NK-92 (cell line): ENCODE results near the gene ATXN7L1.

Experiments used
- DNase-seq: peaks from one replicate; lab custom pipeline; 2025; ENCODE audit not compliant: unreplicated experiment; lab: John Stamatoyannopoulos, UW

Gene ATXN7L1

GRCh38 chr7:105653441-105654005, 222.9 kb downstream of the ATXN7L1 start:
- DNase-seq, result no peak

GRCh38 chr7:105652359-105652993, 223.9 kb downstream of the ATXN7L1 start:
- DNase-seq, result no peak

DNA sequence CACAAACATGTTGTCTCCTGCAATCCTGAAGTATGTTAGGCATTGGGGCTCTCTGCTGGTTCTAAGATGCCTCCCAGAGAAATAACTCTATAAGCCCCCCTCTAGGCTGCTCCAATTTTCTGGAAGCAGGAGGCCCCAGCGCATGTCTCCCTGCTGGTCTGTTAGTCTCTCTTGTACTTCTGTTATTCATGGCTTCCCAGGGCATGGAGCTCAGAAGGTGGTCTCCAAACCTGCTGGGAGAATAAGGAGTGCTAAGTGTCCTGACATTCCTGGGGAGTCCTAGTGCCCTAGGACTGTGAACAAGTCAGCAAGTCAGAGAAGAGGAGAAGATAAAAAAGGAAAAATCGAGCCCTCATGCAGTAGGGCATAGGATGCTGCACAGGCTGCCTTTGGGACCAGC, 224.6 kb downstream of the ATXN7L1 start:
- no peak for DNase-seq

DNA sequence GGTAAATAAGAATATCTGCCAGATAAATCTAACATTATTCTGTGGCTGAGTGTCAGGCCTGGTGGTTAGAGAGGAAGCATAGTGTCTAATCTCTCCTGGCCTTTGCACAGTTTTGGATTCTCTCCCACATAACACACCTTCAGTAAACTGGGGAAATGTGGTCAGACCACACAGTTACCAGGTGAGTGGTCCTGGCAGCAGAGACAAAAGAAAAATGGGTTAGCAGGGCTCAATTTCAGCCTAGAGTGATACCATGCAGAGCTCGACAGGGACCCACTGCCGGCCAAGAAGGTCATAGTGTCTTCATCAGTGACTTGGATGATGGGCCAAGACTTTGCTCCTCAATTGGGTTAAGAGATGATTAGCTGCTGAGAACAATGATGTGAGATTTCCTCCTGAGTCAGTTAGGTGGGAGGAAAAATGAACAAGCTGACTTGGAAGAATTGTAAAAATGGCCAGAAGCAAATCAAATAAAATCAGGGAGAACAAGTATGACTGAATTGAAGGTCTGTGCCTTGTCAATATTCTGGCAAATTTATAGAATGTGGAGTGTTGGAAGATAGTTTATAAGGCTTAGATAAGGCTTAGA, 225.9 kb downstream of the ATXN7L1 start:
- DNase-seq, result no peak

- DNase-seq, result no peak
Observed at GRCh38 chr7:105649727-105650381, 226.5 kb downstream of the ATXN7L1 start.

DNA sequence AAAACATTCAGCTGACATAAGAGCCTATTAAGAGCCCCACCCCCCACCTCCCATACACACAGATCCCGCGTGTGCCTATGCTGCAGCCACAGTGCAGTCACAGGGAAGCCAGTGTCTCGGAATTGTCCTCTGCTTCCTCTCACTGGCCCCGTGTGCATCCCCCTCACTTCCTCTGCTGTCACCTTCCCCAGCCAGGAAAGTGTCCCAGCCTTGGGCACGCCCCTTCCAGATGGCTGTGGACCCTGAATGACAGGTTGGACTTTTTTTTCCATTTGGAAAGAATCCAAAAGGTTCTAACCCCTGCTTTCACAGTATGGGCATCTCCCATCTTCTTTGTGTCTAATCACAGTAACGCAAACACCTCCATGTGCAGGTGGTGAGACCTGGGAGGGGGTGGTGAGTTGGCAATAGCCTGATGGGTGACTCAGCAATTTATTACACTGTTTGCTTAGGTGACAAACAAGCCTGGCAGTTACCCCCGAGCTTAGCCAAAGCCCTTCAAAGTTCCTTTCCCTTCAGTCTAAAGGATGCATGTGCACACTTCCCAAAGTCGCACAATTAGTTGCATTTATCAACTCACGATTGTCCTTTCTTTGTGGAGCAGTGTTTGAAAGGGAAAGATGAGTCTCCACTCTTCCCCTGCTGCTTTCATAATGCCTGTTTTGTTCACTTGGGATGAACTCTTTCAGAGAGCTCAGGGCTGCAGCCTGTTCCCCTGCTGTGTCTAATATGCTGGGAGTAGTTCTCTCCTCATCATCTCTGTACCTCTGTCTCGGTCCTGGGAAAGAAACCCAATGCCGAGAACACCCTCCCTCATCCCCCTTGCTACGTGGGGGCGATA, 227.6 kb downstream of the ATXN7L1 start:
- no peak for DNase-seq

DNA sequence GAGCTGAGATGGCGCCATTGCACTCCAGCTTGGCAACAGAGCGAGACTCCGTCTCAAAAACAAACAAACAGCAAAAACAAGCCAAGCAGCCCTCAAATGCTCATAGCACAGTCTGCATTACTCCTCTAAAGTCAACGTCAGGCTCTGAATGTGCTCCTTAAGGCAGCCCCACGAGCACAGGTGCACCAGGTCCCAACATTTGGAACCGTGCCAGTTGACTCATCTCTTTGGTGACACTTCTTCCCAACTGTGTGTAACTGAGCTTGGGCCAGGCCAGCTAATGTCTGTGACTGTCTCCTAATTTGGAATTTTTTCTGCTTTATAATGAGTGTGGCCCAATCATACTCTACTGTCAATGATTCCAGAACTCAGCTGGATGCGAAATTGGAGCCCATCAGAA, 228.8 kb downstream of the ATXN7L1 start:
- no peak for DNase-seq

DNA sequence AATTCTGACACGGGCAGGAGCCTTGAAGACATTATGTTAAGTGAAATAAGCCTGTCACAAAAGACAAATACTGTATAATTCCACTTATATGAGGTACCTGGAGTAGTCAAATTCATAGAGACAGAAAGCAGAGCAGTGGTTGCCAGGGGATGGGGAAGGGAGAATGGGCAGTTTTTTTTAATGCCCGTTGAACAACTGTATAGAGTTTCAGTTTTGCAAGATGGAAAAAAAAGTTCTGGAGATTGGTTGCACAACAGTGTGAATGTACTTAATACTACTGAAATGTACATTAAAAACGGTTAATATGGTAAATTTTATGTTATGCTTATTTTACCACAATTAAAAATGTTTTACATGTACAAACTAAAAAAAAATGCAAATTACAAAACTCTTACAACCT, 231.5 kb downstream of the ATXN7L1 start:
- DNase-seq, result no peak

GRCh38 chr7:105643851-105644250, 232.5 kb downstream of the ATXN7L1 start:
- no peak for DNase-seq

GRCh38 chr7:105643384-105643783, 233.0 kb downstream of the ATXN7L1 start:
- no peak for DNase-seq

DNA sequence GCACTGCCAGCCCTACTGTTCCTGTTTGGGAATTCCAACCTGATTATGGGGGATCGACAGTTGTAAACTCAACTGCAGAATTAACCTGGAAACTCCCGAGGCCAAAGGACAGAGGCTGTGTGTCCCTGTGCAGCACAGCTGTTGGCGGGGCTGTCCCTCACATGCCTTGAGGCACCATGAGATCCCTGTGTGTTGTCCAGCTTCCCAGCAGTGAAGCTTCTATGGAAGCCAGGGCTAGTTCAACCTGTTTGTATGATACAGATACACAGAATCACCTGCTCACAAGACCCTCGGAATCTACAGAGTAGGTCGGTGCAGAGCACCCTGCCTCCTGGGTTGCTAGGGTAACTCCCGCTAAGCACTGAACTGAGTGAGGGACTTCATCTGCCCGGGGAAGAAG, 234.1 kb downstream of the ATXN7L1 start:
- no peak for DNase-seq

- no peak for DNase-seq
Observed at GRCh38 chr7:105640956-105641810, 235.2 kb downstream of the ATXN7L1 start.

DNA sequence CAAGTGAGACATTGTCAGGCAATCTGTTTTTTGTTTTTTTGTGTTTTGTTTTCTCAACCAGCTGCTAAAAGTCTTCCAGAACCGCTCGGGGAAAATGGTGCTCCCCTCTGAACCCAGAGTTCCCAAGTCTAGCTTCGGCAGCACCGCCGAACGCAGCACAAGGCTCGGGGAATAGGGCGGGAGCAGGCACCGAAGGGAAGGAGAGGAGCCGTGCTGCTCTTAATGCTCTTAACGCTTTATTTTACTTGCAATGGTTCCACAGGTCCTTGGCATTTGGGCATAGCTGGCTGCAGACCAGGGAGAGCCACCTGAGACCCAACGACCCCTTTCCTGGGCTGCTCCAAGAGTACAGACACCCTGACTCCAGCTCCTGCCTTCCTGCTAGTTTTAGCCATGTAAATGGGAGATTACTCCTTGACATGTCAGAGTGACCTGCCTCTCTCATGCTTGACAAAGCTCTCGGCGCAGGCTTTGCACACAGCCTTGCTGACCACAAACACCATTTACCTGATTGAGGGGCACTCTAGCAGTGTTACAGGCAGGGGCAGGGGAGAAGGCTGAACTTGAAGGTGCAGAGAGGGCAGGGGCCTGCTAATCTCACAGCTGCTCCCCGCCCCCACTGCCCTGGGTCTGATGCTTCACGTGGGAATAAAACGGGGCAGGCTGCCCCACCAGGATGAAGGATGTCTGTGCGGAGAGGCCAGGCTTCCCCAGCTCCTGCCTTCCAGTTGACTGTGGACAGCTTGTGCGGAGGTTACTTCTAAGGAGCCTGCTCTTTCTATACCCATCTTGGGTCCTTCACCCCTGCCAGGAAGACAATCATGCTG, 236.5 kb downstream of the ATXN7L1 start:
- no peak for DNase-seq

- no peak for DNase-seq
Observed at GRCh38 chr7:105638902-105639495, 237.4 kb downstream of the ATXN7L1 start.

DNA sequence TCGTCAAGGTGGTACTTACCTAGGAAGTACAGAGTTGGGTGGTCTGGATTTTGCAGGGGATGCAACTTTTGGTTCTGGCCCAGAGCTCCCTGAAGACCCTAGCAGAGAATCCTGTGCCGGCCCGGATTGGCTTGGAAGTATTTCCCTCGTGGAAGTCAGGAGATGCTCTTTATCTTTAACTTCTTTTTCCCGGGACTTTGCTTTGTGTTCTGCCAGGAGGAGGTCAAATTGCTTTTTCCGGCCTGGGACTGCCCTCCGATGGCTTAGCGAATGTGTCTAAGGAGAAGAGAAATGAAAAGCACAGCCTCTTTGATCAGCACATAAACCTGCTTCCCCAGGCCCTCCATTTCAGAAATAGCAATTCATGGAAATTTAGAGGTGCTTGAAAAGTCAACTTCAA, 238.1 kb downstream of the ATXN7L1 start:
- DNase-seq, result no peak

DNA sequence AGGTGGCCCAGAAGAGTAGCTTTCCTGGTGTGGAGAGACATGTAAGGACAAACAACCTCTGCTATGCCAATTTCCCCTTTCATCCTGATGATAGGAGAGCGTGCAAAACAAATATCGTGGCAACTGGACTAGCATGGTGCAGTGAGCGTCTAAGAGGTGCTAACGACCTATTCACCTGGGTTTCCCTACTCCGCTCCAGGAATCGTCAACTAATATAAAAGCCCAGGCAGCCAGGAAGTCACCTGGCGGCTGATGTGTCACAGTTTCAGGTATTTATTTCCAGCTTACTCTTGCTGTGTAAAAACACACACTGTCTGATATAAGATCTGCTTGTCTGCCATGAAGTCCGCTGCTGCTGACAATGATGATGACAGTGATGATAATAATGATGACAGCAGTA, 238.6 kb downstream of the ATXN7L1 start:
- DNase-seq, result no peak

GRCh38 chr7:105636982-105637381, 239.4 kb downstream of the ATXN7L1 start:
- DNase-seq, result no peak

GRCh38 chr7:105635197-105635596, 241.2 kb downstream of the ATXN7L1 start:
- DNase-seq, result no peak

- DNase-seq, result no peak
Observed at GRCh38 chr7:105625986-105626385, 250.4 kb downstream of the ATXN7L1 start.
